Measurements from ENCODE around the gene PAQR8. TPM values are rescaled to one million over a fixed set of nuclear protein-coding genes. Genes with fewer than 3 reads are reported as not detected.
A peak's percentile ranks its signal among the peaks of the same experiment; 100 is the strongest.

The PAQR8 gene
- total and polyA plus RNA-seq, 11 donors, result 1.3 to 7.5 (median 3.6) TPM

GRCh38 chr6:52418606-52419005 is 56.7 kb downstream of the PAQR8 start:
- no peak for TF ChIP-seq CTCF (IDR thresholded peaks at IDR 0.05)
- TF ChIP-seq POLR2A (IDR thresholded peaks at IDR 0.05), result no peak
- Histone ChIP-seq H3K27me3 (no peaks in the 10 kb centered on the region), H3K36me3 (no peaks in the 10 kb centered on the region), H3K27ac (peak overlapping the region in 11 of 12 donors; percentile 81 to 93 (median 88)), H3K4me3 (no peak overlapping the region), H3K4me1 (peaks cover 0 to 50% (median 27%) of the 10 kb centered on the region in 12 donors), H3K9me3 (no peaks in the 10 kb centered on the region)
- ATAC-seq (no peak), DNase-seq (no peak)
- intact Hi-C loops (cut with DNase I), result loop anchor here in 7 of 10 donors (2.0 to 5.0 kb wide), 5 partner anchors 79 to 576 kb away; partner anchors contain the start of genes TRAM2 (in 2 of the 7) and GSTA4 (in 1 of the 7)
- 58 to 67% (median 65%) methylated on average over 2 of the region's 2 CpGs for WGBS, 4 donors

- WGBS, 4 donors, result 0 to 1% (median 0%) methylated on average over 31 to 57 of the region's 57 CpGs
- intact Hi-C loops (cut with DNase I), result loop anchor here (1.0 to 10.0 kb wide), 10 partner anchors 77 to 575 kb away; partner anchors contain the start of genes TRAM2 (in 7 of the 10) and GSTA4 (in 1 of the 10)
- ATAC-seq (peak; percentile 95 to 97 (median 96)), DNase-seq (peak; percentile 98 to 99 (median 99))
- peaks cover 0 to 5% (median 0%) of the 10 kb centered on the region in 9 donors for H3K36me3 ChIP-seq
- H3K27me3 ChIP-seq, result no peaks in the 10 kb centered on the region
- peak within 1 kb of the TSS; percentile 14 to 93 (median 88) for H3K27ac ChIP-seq
- peaks cover 0 to 50% (median 27%) of the 10 kb centered on the region in 12 donors for H3K4me1 ChIP-seq
- TF ChIP-seq POLR2A (IDR thresholded peaks at IDR 0.05), result peak in 1 of 2 donors; percentile 93
- no peak for TF ChIP-seq CTCF (IDR thresholded peaks at IDR 0.05)
- peak within 1 kb of the TSS; percentile 60 to 90 (median 80) for H3K4me3 ChIP-seq
- H3K9me3 ChIP-seq, result no peaks in the 10 kb centered on the region
These were observed 58.1 kb downstream of the PAQR8 start, which contains the start of gene EFHC1 for GRCh38 chr6:52419809-52420667. Gene EFHC1 (plus strand): TSS chr6:52420342. CDS start chr6:52420411, 69 bp downstream.

GRCh38 chr6:52420668-52421358 is 58.9 kb downstream of the PAQR8 start:
- DNase-seq, result no peak
- H3K36me3 ChIP-seq, result peaks cover 0 to 5% (median 0%) of the 10 kb centered on the region in 9 donors
- TF ChIP-seq CTCF (IDR thresholded peaks at IDR 0.05) (no peak), POLR2A (IDR thresholded peaks at IDR 0.05) (no peak)
- H3K9me3 ChIP-seq, result no peaks in the 10 kb centered on the region
- H3K27me3 ChIP-seq, result no peaks in the 10 kb centered on the region
- intact Hi-C loops (cut with DNase I), result loop anchor here (1.0 to 10.0 kb wide), 8 partner anchors 76 to 156 kb away; partner anchors contain the start of gene TRAM2 (in 5 of the 10)
- ATAC-seq, result peak in 2 of 4 donors; percentile 1 to 3
- H3K4me1 ChIP-seq, result peaks cover 0 to 48% (median 27%) of the 10 kb centered on the region in 12 donors
- H3K27ac ChIP-seq, result peak overlapping the region in 11 of 12 donors; percentile 11 to 93 (median 87)
- 4 to 5% (median 4%) methylated on average over 21 of the region's 21 CpGs for WGBS, 4 donors
- peak overlapping the region; percentile 60 to 90 (median 80) for H3K4me3 ChIP-seq

Measured in heart left ventricle (tissue), 16 donors.